ENCODE results near the gene SEC11C. TPM values are rescaled to one million over a fixed set of nuclear protein-coding genes. Genes with fewer than 3 reads are reported as not detected.
"Not testable (repeated sequence)": the region's sequence is repeated elsewhere in the genome, so short reads cannot be mapped to it uniquely, and the experiment has no call there.

The SEC11C gene
- polyA plus RNA-seq, 3 donors: 64.4 to 68.3 (median 64.5) TPM

- DNase-seq: no peak
Measured at GRCh38 chr18:59141294-59142068, 1.8 kb downstream of the SEC11C start.

DNA sequence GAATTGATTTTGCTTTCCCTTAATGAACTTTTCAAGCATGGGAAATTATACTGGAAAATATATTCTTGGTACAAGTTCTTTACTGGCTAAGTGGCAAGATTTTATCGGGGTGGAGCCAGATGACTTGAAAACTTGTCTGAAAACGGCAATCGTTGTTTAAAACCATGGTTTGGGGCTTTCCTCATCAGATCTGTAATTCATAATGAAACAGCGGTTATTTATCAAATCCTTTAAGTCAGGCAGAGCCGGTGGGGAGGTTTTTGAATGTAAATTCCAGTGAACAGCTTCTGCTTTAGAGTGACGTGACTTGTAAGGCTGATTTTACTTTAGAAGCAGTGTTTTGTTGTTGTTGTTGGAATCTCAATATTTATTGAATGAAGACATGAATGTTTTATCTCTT, 2.6 kb downstream of the SEC11C start:
- DNase-seq: no peak

DNA sequence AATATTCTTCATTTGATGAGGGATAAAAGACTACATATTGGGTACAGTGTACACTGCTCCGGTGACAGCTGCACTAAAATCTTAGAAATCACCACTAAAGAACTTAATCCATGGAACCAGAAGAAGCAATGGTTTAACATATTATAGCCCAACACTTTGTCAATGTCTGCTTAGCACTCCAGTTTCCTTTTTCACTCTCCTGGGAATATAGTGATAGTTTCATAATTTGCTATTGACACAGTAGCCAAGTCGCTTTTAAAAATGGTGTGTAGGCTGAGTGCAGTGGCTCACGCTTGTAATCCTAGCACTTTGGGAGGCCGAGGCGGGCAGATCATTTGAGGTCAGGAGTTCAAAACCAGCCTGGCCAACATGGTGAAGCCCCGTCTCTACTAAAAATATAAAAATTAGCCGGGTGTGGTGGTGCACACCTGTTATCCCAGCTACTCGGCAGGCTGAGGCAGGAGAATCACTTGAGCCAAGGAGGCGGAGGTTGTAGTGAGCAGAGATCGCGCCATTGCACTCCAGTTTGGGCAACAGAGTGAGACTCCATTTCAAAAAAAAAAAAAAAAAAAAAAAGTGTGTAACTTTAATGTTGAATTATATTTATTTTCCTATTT, 3.2 kb downstream of the SEC11C start:
- not testable (repeated sequence) for DNase-seq

GRCh38 chr18:59143441-59143840, 3.8 kb downstream of the SEC11C start:
- no peak for DNase-seq

DNA sequence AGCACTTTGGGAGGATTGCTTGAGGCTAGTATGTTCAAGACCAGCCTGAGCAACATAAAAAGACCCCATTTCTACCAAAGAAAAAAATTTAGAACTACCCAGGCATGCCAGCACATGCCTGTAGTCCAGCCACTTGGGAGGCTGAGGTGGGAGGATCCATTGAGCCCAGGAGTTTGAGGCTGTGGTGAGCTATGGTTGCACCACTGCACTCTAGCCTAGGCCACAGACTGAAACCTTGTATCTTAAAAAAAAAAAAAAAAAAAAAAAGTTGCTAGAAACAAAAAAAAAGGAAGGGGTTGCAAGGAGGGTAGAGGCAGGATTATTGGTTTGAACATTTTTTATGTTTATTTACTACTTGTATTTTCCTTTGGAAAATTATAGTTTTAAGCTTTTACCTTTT, 4.8 kb downstream of the SEC11C start:
- no peak for DNase-seq

- DNase-seq: no peak
Measured at GRCh38 chr18:59145055-59145454, 5.4 kb downstream of the SEC11C start.

DNA sequence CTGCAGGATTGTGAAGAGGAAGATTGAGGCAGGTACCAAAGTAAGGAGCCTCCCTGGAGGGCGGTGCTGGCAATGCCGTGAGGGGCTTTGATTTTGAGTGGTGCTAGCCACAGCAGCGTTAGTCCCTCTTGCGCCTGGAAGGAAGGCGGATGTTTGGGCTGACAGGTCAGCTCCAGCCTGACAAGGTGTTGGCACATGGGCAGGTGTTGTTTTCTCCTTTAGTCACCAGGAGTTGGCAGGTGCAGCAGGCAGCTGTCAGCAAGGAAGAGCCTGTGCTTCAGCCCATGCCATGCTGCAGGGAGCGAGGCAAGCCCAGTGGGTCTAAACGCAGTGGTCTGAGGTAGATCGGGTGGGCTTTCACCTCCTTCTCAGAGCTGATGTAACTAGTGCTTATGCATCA, 8.5 kb downstream of the SEC11C start:
- DNase-seq: no peak

DNA sequence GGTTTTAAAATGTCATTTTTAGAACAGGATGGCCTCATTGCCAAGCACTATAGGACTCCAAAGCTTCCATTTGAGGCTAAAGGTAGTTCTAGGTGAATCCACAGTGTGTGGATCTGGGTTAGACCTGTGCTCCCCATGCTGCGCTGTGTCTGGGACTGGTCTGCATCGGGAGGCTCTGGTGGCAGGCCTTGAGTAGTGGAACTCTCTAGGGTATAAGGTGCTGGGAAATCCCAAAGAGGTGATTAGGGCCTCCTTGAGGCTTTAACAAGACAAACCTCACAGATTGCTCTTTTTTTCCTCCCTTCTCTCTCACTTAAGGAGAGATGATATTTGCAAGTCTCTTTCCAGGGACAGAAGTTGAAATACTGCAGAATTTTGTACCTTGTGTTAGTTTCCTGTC, 9.3 kb downstream of the SEC11C start:
- DNase-seq: no peak

DNA sequence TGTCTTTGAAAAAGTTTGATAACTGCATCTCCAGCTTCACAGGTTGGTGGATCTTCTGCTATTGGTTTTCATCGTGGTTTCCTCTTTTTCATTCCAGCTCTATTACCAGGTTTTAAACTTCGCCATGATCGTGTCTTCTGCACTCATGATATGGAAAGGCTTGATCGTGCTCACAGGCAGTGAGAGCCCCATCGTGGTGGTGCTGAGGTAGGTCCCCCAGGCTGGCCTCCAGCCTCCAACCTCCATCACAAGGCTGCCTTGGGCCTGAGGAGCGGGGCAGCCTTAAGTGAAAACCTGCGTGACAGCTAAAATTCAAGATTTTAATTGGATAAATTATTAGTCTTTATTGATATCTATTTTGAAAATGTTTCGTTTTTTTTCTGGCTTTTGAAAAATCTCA, 9.7 kb downstream of the SEC11C start:
- DNase-seq: no peak

DNA sequence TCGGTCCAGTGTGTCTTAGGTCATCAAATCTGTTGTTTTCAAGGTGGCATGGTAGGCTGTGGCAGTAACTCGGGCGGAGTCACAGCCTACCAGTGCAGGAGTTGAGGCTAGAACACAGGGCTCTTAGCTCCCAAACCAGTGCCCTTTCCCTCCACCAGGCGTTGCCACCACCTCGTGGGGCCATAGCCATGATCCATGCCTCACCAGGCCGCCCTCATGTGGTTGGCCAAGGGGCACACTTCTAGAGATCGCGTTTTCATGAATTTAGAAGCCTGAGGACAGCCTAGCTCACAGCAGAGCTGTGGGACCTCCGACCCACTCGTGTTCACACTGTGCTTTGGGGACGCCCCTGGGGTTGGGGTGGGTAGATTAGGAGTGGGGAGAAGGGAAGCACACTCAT, 10.6 kb downstream of the SEC11C start:
- no peak for DNase-seq

- DNase-seq: no peak
Measured at GRCh38 chr18:59155153-59155552, 15.5 kb downstream of the SEC11C start.

DNA sequence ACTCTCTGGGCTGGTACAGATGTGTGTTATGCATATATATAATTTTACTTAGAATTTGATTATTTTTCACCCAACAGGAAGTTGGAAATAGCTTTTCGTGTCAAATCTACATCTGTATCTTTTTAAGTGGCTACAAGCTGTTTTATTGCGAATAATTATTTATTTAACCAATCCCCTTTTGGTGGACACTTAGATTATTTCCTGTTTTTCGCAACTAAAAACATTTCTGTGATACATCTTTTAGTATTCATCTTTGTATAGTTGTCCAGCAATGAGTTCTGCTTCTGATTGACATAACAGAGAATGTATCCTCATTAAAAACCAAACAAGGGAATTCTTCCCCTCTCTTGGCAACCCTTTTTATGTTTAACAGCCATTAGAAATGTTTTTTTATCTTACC, 16.6 kb downstream of the SEC11C start:
- no peak for DNase-seq

DNA sequence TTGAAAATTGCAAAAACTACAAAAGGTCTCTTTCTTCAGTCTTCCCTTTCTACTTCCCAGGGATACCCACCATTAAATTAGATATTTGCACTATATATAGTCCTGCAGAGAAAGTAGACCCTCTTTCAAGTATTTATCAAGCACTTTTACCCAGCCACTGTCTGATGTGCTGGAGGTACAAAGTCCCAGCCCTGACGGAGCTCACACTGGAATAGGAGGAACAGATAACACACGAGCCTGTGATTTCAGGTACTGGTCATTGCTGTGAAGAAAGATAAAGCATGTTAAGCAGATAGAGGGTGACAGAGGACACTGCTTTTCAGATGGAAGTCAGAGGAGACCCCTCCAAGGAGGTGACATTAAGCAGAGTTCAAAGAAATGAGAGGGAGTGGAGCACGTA, 19.6 kb downstream of the SEC11C start:
- no peak for DNase-seq

- no peak for DNase-seq
Measured at GRCh38 chr18:59159986-59160385, 20.3 kb downstream of the SEC11C start.

- DNase-seq: no peak
Measured at GRCh38 chr18:59172664-59173249, 33.1 kb downstream of the SEC11C start.

DNA sequence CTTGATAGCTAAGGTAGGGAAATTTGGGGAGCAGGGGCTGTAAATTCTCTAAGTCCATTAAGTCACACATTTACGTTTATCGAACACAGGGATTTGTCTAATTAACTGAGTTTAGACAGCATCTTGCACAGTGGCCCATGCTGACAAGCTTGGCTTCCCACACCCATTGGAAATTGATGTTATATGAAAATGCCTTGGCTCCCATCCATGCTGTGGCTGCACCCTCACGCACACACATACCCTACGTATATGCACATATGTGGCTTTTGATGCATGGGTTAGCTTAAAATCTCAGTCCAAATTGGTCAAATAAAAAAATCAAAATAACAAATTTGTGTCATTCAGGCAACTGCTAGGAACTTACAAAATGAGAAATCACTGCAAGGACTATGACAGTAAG, 37.8 kb downstream of the SEC11C start:
- no peak for DNase-seq

- peak; percentile 1 for DNase-seq
Measured at GRCh38 chr18:59180150-59180845, 40.6 kb downstream of the SEC11C start.

DNA sequence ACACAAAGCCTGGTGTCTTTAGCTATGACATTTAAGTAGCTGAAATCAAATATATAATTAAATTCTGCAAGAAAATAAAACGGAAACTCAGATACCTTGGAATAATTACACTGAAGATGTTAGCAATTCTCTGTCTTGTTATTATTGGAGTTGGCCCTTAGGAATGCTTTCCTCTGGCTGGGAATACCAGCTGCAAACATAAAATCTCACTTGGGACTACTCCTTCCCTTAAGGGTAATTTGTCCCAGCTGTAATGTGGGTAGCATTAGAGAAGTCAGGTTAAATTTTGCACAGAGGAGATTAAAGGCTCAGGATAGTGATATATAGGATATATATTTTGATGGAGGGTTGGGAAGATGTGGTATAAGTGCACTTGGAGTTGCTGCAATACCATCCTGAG, 43.0 kb downstream of the SEC11C start:
- DNase-seq: no peak

DNA sequence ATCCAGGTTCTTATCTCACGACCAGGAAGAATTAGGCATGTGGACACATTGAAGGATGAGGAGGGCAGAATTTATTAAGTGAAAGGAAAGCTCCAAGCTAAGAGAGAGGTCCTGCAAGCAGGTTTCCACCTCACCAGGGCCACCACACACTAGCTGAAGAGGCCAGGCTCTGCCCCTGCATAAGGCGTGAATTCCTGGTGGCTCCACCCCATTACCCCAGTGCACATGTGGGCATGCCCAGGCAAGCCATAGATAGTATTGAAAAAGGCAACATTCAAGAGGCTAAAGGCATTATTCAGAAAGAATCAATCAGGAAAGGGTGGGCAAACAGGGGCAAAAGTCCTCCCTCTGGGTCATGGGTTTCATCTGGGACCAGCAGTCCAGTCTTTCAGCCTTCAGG, 49.3 kb downstream of the SEC11C start:
- DNase-seq: no peak

GRCh38 chr18:59189746-59190145, 50.1 kb downstream of the SEC11C start:
- DNase-seq: no peak

- no peak for DNase-seq
Measured at GRCh38 chr18:59196161-59196725, 56.6 kb downstream of the SEC11C start.

- DNase-seq: no peak
Measured at GRCh38 chr18:59197636-59198035, 58.0 kb downstream of the SEC11C start.

DNA sequence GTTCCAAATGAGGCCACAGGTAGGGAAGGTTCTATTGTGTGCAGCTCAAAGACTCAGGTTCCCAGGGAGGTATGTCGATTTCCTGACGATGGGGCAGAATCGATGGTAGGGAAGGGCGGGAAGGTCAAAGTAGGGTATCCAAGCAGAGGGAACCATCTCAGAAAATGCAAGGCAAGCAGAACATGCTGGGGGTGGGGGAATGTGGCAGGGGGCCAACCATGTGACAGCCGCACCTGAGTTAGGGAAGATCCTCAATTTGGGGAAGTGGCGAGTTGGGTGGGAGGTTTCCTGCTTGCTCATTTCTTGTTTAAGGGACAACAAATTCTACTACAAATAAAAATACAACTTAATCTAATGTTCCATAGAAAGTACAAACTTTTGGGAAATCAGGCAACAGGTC, 58.5 kb downstream of the SEC11C start:
- DNase-seq: no peak
